Uterus (tissue), 2 donors: ENCODE results near the gene SPNS1.

Experiments used
- POLR2A ChIP-seq, 2 donors: fragments of 450-650 bp; IDR thresholded peaks; one replicate each; pipeline ENCODE4 v1.6.1; 2016; ENCODE audit warnings: antibody characterized with exemption in 2 of 2, mild to moderate bottlenecking in 1 of 2, moderate library complexity in 1 of 2
- TF ChIP-seq, protein P1 (sequence below), 4 experiments: fragments of 200-600 bp in 2 of 4; fragments of 450-650 bp in 2 of 4; sonication (generic) in 2 of 4; IDR thresholded peaks; one replicate each; pipeline ENCODE4 v1.5.1; 2016 to 2019; ENCODE audit warnings: antibody characterized with exemption in 4 of 4, mild to moderate bottlenecking in 2 of 4, moderate library complexity in 1 of 4

DNA sequence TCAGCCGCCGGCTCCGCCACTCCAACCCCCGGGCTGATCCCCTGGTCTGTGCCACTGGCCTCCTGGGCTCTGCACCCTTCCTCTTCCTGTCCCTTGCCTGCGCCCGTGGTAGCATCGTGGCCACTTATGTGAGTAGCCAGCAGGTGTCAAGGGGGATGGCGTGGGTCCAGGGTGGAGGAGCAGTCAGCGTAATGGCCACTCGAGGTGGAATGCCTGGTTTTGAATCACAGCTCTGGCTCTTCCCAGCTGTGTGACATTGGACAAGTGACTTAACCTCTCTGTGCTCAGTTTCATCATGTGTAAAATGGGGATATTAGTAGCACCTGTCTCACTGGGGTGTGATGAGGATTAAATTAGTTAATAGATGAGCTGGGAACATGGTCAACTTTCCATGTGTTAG is 7.8 kb downstream of the SPNS1 start:
- no peak for TF ChIP-seq POLR2A (IDR thresholded peaks at IDR 0.05)
- TF ChIP-seq, protein P1, sequence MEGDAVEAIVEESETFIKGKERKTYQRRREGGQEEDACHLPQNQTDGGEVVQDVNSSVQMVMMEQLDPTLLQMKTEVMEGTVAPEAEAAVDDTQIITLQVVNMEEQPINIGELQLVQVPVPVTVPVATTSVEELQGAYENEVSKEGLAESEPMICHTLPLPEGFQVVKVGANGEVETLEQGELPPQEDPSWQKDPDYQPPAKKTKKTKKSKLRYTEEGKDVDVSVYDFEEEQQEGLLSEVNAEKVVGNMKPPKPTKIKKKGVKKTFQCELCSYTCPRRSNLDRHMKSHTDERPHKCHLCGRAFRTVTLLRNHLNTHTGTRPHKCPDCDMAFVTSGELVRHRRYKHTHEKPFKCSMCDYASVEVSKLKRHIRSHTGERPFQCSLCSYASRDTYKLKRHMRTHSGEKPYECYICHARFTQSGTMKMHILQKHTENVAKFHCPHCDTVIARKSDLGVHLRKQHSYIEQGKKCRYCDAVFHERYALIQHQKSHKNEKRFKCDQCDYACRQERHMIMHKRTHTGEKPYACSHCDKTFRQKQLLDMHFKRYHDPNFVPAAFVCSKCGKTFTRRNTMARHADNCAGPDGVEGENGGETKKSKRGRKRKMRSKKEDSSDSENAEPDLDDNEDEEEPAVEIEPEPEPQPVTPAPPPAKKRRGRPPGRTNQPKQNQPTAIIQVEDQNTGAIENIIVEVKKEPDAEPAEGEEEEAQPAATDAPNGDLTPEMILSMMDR (IDR thresholded peaks at IDR 0.05): no peak
